NOMO-1 (cell line): ENCODE results near the gene SRGAP2B.
"Not testable (repeated sequence)": the region's sequence is repeated elsewhere in the genome, so short reads cannot be mapped to it uniquely, and the experiment has no call there.

Experiments
- DNase-seq, 2 experiments: peaks; one replicate each; lab custom pipeline; 2025; ENCODE audit not compliant: unreplicated experiment in 2 of 2; lab: John Stamatoyannopoulos, UW

SRGAP2B gene

GRCh38 chr1:145047553-145047952, 47.6 kb downstream of the SRGAP2B start:
- DNase-seq: not testable (repeated sequence)

GRCh38 chr1:145045571-145046273, 49.4 kb downstream of the SRGAP2B start:
- DNase-seq: not testable (repeated sequence)

- not testable (repeated sequence) for DNase-seq
Observed at GRCh38 chr1:145041519-145041918, 53.6 kb downstream of the SRGAP2B start.

GRCh38 chr1:145036019-145036418, 59.1 kb downstream of the SRGAP2B start:
- not testable (repeated sequence) for DNase-seq

GRCh38 chr1:145033523-145033922, 61.6 kb downstream of the SRGAP2B start:
- not testable (repeated sequence) for DNase-seq

GRCh38 chr1:145027251-145027650, 67.9 kb downstream of the SRGAP2B start:
- not testable (repeated sequence) for DNase-seq

GRCh38 chr1:145025286-145025685, 69.8 kb downstream of the SRGAP2B start:
- not testable (repeated sequence) for DNase-seq

- DNase-seq: not testable (repeated sequence)
Observed at GRCh38 chr1:145022259-145022658, 72.9 kb downstream of the SRGAP2B start.

- not testable (repeated sequence) for DNase-seq
Observed at GRCh38 chr1:145021749-145022148, 73.4 kb downstream of the SRGAP2B start.

GRCh38 chr1:145019709-145020108, 75.4 kb downstream of the SRGAP2B start:
- DNase-seq: not testable (repeated sequence)

- not testable (repeated sequence) for DNase-seq
Observed at GRCh38 chr1:145017725-145018124, 77.4 kb downstream of the SRGAP2B start.

GRCh38 chr1:145016492-145016862, 78.7 kb downstream of the SRGAP2B start:
- not testable (repeated sequence) for DNase-seq

GRCh38 chr1:145015744-145016491, 79.2 kb downstream of the SRGAP2B start:
- not testable (repeated sequence) for DNase-seq

- not testable (repeated sequence) for DNase-seq
Observed at GRCh38 chr1:145013353-145013752, 81.8 kb downstream of the SRGAP2B start.

GRCh38 chr1:145011811-145012210, 83.3 kb downstream of the SRGAP2B start:
- not testable (repeated sequence) for DNase-seq

GRCh38 chr1:145010580-145010979, 84.5 kb downstream of the SRGAP2B start:
- not testable (repeated sequence) for DNase-seq

- DNase-seq: not testable (repeated sequence)
Observed at GRCh38 chr1:145009928-145010327, 85.2 kb downstream of the SRGAP2B start.

GRCh38 chr1:145008388-145008787, 86.7 kb downstream of the SRGAP2B start:
- not testable (repeated sequence) for DNase-seq

GRCh38 chr1:145005142-145005541, 90.0 kb downstream of the SRGAP2B start:
- not testable (repeated sequence) for DNase-seq

GRCh38 chr1:145001381-145001780, 93.7 kb downstream of the SRGAP2B start:
- DNase-seq: not testable (repeated sequence)

GRCh38 chr1:145000743-145001326, 94.3 kb downstream of the SRGAP2B start:
- DNase-seq: not testable (repeated sequence)
